ENCODE results near the gene FCGBP.
"Not testable (repeated sequence)": the region's sequence is repeated elsewhere in the genome, so short reads cannot be mapped to it uniquely, and the experiment has no call there.

Gene FCGBP

GRCh38 chr19:39963898-39964297, 29.5 kb upstream of the FCGBP start:
- TF ChIP-seq CTCF (IDR thresholded peaks at IDR 0.05; ENCODE audit: low read depth, low read length) = no peak
- no peak for DNase-seq (ENCODE audit: low read depth, low spot score)
- H3K4me3 ChIP-seq (ENCODE audit: low read depth, low read length) = no peak overlapping the region
- in situ Hi-C loops (cut with HindIII; ENCODE audit: low sequenced_read_pairs) = no loop called here

- in situ Hi-C loops (cut with HindIII; ENCODE audit: low sequenced_read_pairs) = not testable (repeated sequence)
These were observed 25.0 kb upstream of the FCGBP start for GRCh38 chr19:39959407-39959806.

GRCh38 chr19:39958942-39959341, 24.5 kb upstream of the FCGBP start:
- in situ Hi-C loops (cut with HindIII; ENCODE audit: low sequenced_read_pairs); DNase-seq (ENCODE audit: low read depth, low spot score); H3K4me3 ChIP-seq (ENCODE audit: low read depth, low read length): not testable (repeated sequence)

More at GRCh38 chr19:39959407-39959806, 25.0 kb upstream of the FCGBP start:
- not testable (repeated sequence) for DNase-seq (ENCODE audit: low read depth, low spot score); H3K4me3 ChIP-seq (ENCODE audit: low read depth, low read length)

GRCh38 chr19:39957886-39958285, 23.5 kb upstream of the FCGBP start:
- H3K4me3 ChIP-seq (ENCODE audit: low read depth, low read length); DNase-seq (ENCODE audit: low read depth, low spot score); in situ Hi-C loops (cut with HindIII; ENCODE audit: low sequenced_read_pairs): not testable (repeated sequence)

- H3K4me3 ChIP-seq (ENCODE audit: low read depth, low read length) = no peak overlapping the region
- in situ Hi-C loops (cut with HindIII; ENCODE audit: low sequenced_read_pairs) = no loop called here
- no peak for DNase-seq (ENCODE audit: low read depth, low spot score)
- TF ChIP-seq CTCF (IDR thresholded peaks at IDR 0.05; ENCODE audit: low read depth, low read length) = no peak
These were observed 19.5 kb upstream of the FCGBP start for GRCh38 chr19:39953915-39954314.

- DNase-seq (ENCODE audit: low read depth, low spot score) = peak; percentile 10
- H3K4me3 ChIP-seq (ENCODE audit: low read depth, low read length) = no peak overlapping the region
- no peak for TF ChIP-seq CTCF (IDR thresholded peaks at IDR 0.05; ENCODE audit: low read depth, low read length)
- in situ Hi-C loops (cut with HindIII; ENCODE audit: low sequenced_read_pairs) = no loop called here
These were observed 17.3 kb upstream of the FCGBP start for GRCh38 chr19:39951686-39952085.

- no peak overlapping the region for H3K4me3 ChIP-seq (ENCODE audit: low read depth, low read length)
These were observed 16.7 kb upstream of the FCGBP start for GRCh38 chr19:39951065-39951650.

More at GRCh38 chr19:39951065-39951650, 16.7 kb upstream of the FCGBP start:
- no peak for DNase-seq (ENCODE audit: low read depth, low spot score)
- in situ Hi-C loops (cut with HindIII; ENCODE audit: low sequenced_read_pairs) = no loop called here
- TF ChIP-seq CTCF (IDR thresholded peaks at IDR 0.05; ENCODE audit: low read depth, low read length) = no peak

All from astrocyte of the spinal cord (primary cell).